Astrocyte of the cerebellum (primary cell): ENCODE data around the gene IFT74.
"Not testable (repeated sequence)": the region's sequence is repeated elsewhere in the genome, so short reads cannot be mapped to it uniquely, and the experiment has no call there.

Experiments used
- DNase-seq: peaks from one replicate; pipeline ENCODE4 v3.0.0-alpha.2; 2011; ENCODE audit warnings: low read depth
- H3K4me3 ChIP-seq: 2 replicates; pipeline ENCODE4 v1.5.1; 2011; ENCODE audit warnings: mild to moderate bottlenecking, low read depth, low read length, moderate library complexity
- CTCF ChIP-seq: IDR thresholded peaks from 2 replicates; pipeline ENCODE4 v1.5.1; 2012; ENCODE audit warnings: low read length, low read depth, moderate library complexity, mild to moderate bottlenecking; ENCODE audit errors: missing control alignments
- in situ Hi-C: cut with HindIII; loops from 2 replicates; pipeline ENCODE4 v1.10.0; 2017; ENCODE audit warnings: low sequenced_read_pairs

The IFT74 gene

GRCh38 chr9:27090711-27091110 is 134.5 kb downstream of the IFT74 start:
- no peak overlapping the region for H3K4me3 ChIP-seq
- in situ Hi-C loops: no loop called here
- DNase-seq: no peak
- no peak for TF ChIP-seq CTCF

GRCh38 chr9:27092496-27092895 is 136.3 kb downstream of the IFT74 start:
- H3K4me3 ChIP-seq, DNase-seq, in situ Hi-C loops: not testable (repeated sequence)

GRCh38 chr9:27093384-27094067 is 137.3 kb downstream of the IFT74 start:
- in situ Hi-C loops, DNase-seq: not testable (repeated sequence)

GRCh38 chr9:27094640-27095298 is 138.6 kb downstream of the IFT74 start:
- no peak overlapping the region for H3K4me3 ChIP-seq
- in situ Hi-C loops: no loop called here
- no peak for DNase-seq
- TF ChIP-seq CTCF: no peak

More at GRCh38 chr9:27093384-27094067, 137.3 kb downstream of the IFT74 start:
- H3K4me3 ChIP-seq: not testable (repeated sequence)

- in situ Hi-C loops: no loop called here
- DNase-seq: no peak
- no peak for TF ChIP-seq CTCF
- no peak overlapping the region for H3K4me3 ChIP-seq
Observed at GRCh38 chr9:27107241-27107640, 151.0 kb downstream of the IFT74 start.

- DNase-seq: no peak
Observed at GRCh38 chr9:27108981-27109541, 152.8 kb downstream of the IFT74 start, which contains the start of gene TEK. TEK (plus strand) TSS chr9:27109225; CDS start chr9:27109591, 366 bp downstream.

GRCh38 chr9:27109621-27110020 is 153.4 kb downstream of the IFT74 start:
- no peak for TF ChIP-seq CTCF
- peak overlapping the region; percentile 4 for H3K4me3 ChIP-seq
- DNase-seq: no peak
- in situ Hi-C loops: no loop called here

More at GRCh38 chr9:27108981-27109541, 152.8 kb downstream of the IFT74 start, which contains the start of gene TEK:
- H3K4me3 ChIP-seq: peak within 1 kb of the TSS; percentile 4
- TF ChIP-seq CTCF: no peak
- in situ Hi-C loops: no loop called here
